ENCODE data around the gene NOS1AP.

The NOS1AP gene

GRCh38 chr1:162206749-162207635 is 137.5 kb downstream of the NOS1AP start:
- TF ChIP-seq GATA2 (IDR thresholded peaks at IDR 0.05; ENCODE audit: low read depth, low read length) (no peak), GATA3 (IDR thresholded peaks at IDR 0.05; ENCODE audit: low read depth, low read length) (no peak)

GRCh38 chr1:162207862-162208261 is 138.4 kb downstream of the NOS1AP start:
- TF ChIP-seq GATA3 (IDR thresholded peaks at IDR 0.05; ENCODE audit: low read depth, low read length), result no peak
- no peak for TF ChIP-seq GATA2 (IDR thresholded peaks at IDR 0.05; ENCODE audit: low read depth, low read length)

GRCh38 chr1:162210196-162210595 is 140.7 kb downstream of the NOS1AP start:
- TF ChIP-seq GATA2 (IDR thresholded peaks at IDR 0.05; ENCODE audit: low read depth, low read length) (no peak), GATA3 (IDR thresholded peaks at IDR 0.05; ENCODE audit: low read depth, low read length) (no peak)

GRCh38 chr1:162212713-162213112 is 143.2 kb downstream of the NOS1AP start:
- TF ChIP-seq GATA2 (IDR thresholded peaks at IDR 0.05; ENCODE audit: low read depth, low read length) (no peak), GATA3 (IDR thresholded peaks at IDR 0.05; ENCODE audit: low read depth, low read length) (no peak)

GRCh38 chr1:162213281-162213912 is 143.9 kb downstream of the NOS1AP start:
- no peak for TF ChIP-seq GATA3 (IDR thresholded peaks at IDR 0.05; ENCODE audit: low read depth, low read length)
- TF ChIP-seq GATA2 (IDR thresholded peaks at IDR 0.05; ENCODE audit: low read depth, low read length), result no peak

- TF ChIP-seq GATA3 (IDR thresholded peaks at IDR 0.05; ENCODE audit: low read depth, low read length) (no peak), GATA2 (IDR thresholded peaks at IDR 0.05; ENCODE audit: low read depth, low read length) (no peak)
Measured at GRCh38 chr1:162214202-162214601, 144.7 kb downstream of the NOS1AP start.

- TF ChIP-seq GATA3 (IDR thresholded peaks at IDR 0.05; ENCODE audit: low read depth, low read length) (no peak), GATA2 (IDR thresholded peaks at IDR 0.05; ENCODE audit: low read depth, low read length) (no peak)
Measured at GRCh38 chr1:162215902-162216301, 146.4 kb downstream of the NOS1AP start.

- TF ChIP-seq GATA2 (IDR thresholded peaks at IDR 0.05; ENCODE audit: low read depth, low read length) (no peak), GATA3 (IDR thresholded peaks at IDR 0.05; ENCODE audit: low read depth, low read length) (no peak)
Measured at GRCh38 chr1:162216604-162217003, 147.1 kb downstream of the NOS1AP start.

- TF ChIP-seq GATA3 (IDR thresholded peaks at IDR 0.05; ENCODE audit: low read depth, low read length) (no peak), GATA2 (IDR thresholded peaks at IDR 0.05; ENCODE audit: low read depth, low read length) (no peak)
Measured at GRCh38 chr1:162217706-162218105, 148.2 kb downstream of the NOS1AP start.

- TF ChIP-seq GATA3 (IDR thresholded peaks at IDR 0.05; ENCODE audit: low read depth, low read length) (no peak), GATA2 (IDR thresholded peaks at IDR 0.05; ENCODE audit: low read depth, low read length) (no peak)
Measured at GRCh38 chr1:162218546-162218945, 149.1 kb downstream of the NOS1AP start.

- no peak for TF ChIP-seq GATA2 (IDR thresholded peaks at IDR 0.05; ENCODE audit: low read depth, low read length)
- TF ChIP-seq GATA3 (IDR thresholded peaks at IDR 0.05; ENCODE audit: low read depth, low read length), result no peak
Measured at GRCh38 chr1:162218975-162219374, 149.5 kb downstream of the NOS1AP start.

GRCh38 chr1:162219461-162219860 is 150.0 kb downstream of the NOS1AP start:
- TF ChIP-seq GATA3 (IDR thresholded peaks at IDR 0.05; ENCODE audit: low read depth, low read length) (no peak), GATA2 (IDR thresholded peaks at IDR 0.05; ENCODE audit: low read depth, low read length) (no peak)

- no peak for TF ChIP-seq GATA2 (IDR thresholded peaks at IDR 0.05; ENCODE audit: low read depth, low read length)
- TF ChIP-seq GATA3 (IDR thresholded peaks at IDR 0.05; ENCODE audit: low read depth, low read length), result no peak
Measured at GRCh38 chr1:162220009-162220539, 150.6 kb downstream of the NOS1AP start.

GRCh38 chr1:162222014-162222413 is 152.5 kb downstream of the NOS1AP start:
- TF ChIP-seq GATA2 (IDR thresholded peaks at IDR 0.05; ENCODE audit: low read depth, low read length) (no peak), GATA3 (IDR thresholded peaks at IDR 0.05; ENCODE audit: low read depth, low read length) (no peak)

GRCh38 chr1:162222730-162223129 is 153.2 kb downstream of the NOS1AP start:
- TF ChIP-seq GATA3 (IDR thresholded peaks at IDR 0.05; ENCODE audit: low read depth, low read length) (no peak), GATA2 (IDR thresholded peaks at IDR 0.05; ENCODE audit: low read depth, low read length) (no peak)
